K562 (cell line): ENCODE data around the gene STK32C. TPM values are rescaled to one million over a fixed set of nuclear protein-coding genes. Genes with fewer than 3 reads are reported as not detected.

ENCODE experiments used
- ATAC-seq: fragments of 200-7000 bp; cut with Tn5 transposase; 3 replicates; pipeline ENCODE4 v1.9.1; 2020; ENCODE audit warnings: moderate library complexity
- BruUV-seq: library from RNA; stranded (reverse); fragments of 400-500 nt; replicated peaks from 2 replicates; lab custom pipeline; 2021; lab: Mats Ljungman, UMichigan
- CTCF ChIA-PET: fragments of 300-600 bp; formaldehyde crosslinking; extraction: SDS; loops from one replicate; lab custom pipeline; 2021; ENCODE audit warnings: low intra/inter-chr PET ratio; lab: Yijun Ruan, JAX
- POLR2A ChIA-PET: fragments of 300-600, 350-650 bp; sonication (Branson Sonifier 250); formaldehyde crosslinking; extraction: SDS; loops from one replicate; lab custom pipeline; 2021; ENCODE audit warnings: antibody characterized with exemption, inconsistent platforms; lab: Yijun Ruan, JAX
- DNase-seq, 4 experiments: peaks; one replicate each; pipeline versions ENCODE4 v3.0.0 to v3.0.0-alpha.2; 2011 to 2018; ENCODE audit warnings: low spot score in 3 of 4, mixed read lengths in 3 of 4; ENCODE audit errors: extremely low read depth in 1 of 4
- FAIRE-seq: peaks from 2 replicates; lab custom pipeline; 2011; peaks lifted over from hg19 to GRCh38; lab: Jason Lieb, UNC
- H2AFZ ChIP-seq: 2 replicates; pipeline ENCODE4 v1.6.0; 2011; ENCODE audit warnings: low read depth, low read length, control low read depth, inconsistent platforms
- H3K27ac ChIP-seq: fragments of 200-600 bp; 3 replicates; pipeline ENCODE4 v1.8.0; 2011; ENCODE audit warnings: low read depth, mild to moderate bottlenecking, control low read depth, inconsistent platforms, low read length, moderate library complexity, mixed read lengths; ENCODE audit errors: extremely low read depth
- H3K27me3 ChIP-seq, 2 experiments: fragments of 300-600 bp in 1 of 2; 2 replicates in 1 of 2; 3 replicates in 1 of 2; pipeline versions ENCODE4 v1.6.0 to v1.8.0; 2011; ENCODE audit warnings: inconsistent platforms in 2 of 2, low read length in 2 of 2, mild to moderate bottlenecking in 1 of 2, mixed read lengths in 1 of 2, moderate library complexity in 1 of 2; ENCODE audit not compliant: control insufficient read depth in 2 of 2, insufficient read depth in 2 of 2
- H3K36me3 ChIP-seq: fragments of 300-600 bp; 3 replicates; pipeline ENCODE4 v1.8.0; 2011; ENCODE audit warnings: mild to moderate bottlenecking, low read length, inconsistent platforms; ENCODE audit not compliant: control insufficient read depth, insufficient read depth
- H3K4me1 ChIP-seq, 2 experiments: fragments of 200-600 bp in 1 of 2; replicated peaks in 1 of 2; 2 replicates in 1 of 2; 3 replicates in 1 of 2; pipeline versions ENCODE4 v1.5.1 to v1.8.0; 2011; ENCODE audit warnings: inconsistent platforms in 2 of 2, low read length in 2 of 2, mild to moderate bottlenecking in 1 of 2, mixed read lengths in 1 of 2, moderate library complexity in 1 of 2; ENCODE audit not compliant: control insufficient read depth in 2 of 2, insufficient read depth in 2 of 2
- H3K4me2 ChIP-seq: 2 replicates; pipeline ENCODE4 v1.6.1; 2011; ENCODE audit warnings: low read length, control low read depth, inconsistent platforms, mixed read lengths; ENCODE audit not compliant: insufficient read depth
- H3K4me3 ChIP-seq: fragments of 200-600 bp; sonication (generic), shearing (Covaris generic); 2 replicates; pipeline ENCODE4 v1.5.1; 2016; ENCODE audit warnings: control low read depth, inconsistent platforms
- H3K79me2 ChIP-seq: fragments of 200-600 bp; 3 replicates; pipeline ENCODE4 v1.8.0; 2011; ENCODE audit warnings: low read length, inconsistent platforms; ENCODE audit not compliant: control insufficient read depth, insufficient read depth
- H3K9ac ChIP-seq, 2 experiments: 2 replicates each; pipeline versions ENCODE4 v1.6.0 to v1.6.1; 2011; ENCODE audit warnings: low read depth in 2 of 2, low read length in 2 of 2, control low read depth in 1 of 2, inconsistent platforms in 1 of 2, mild to moderate bottlenecking in 1 of 2, mixed read lengths in 1 of 2; ENCODE audit not compliant: insufficient read depth in 1 of 2
- H3K9me1 ChIP-seq: one replicate; pipeline ENCODE4 v1.6.0; 2011; ENCODE audit warnings: inconsistent platforms, mild to moderate bottlenecking, low read length, moderate library complexity; ENCODE audit not compliant: control insufficient read depth, insufficient read depth
- H3K9me3 ChIP-seq: replicated peaks from 2 replicates; pipeline ENCODE4 v1.5.1; 2011; ENCODE audit warnings: low read depth, low read length, inconsistent platforms; ENCODE audit not compliant: control insufficient read depth, insufficient read depth
- H4K20me1 ChIP-seq: replicated peaks from 2 replicates; pipeline ENCODE4 v1.6.1; 2011; ENCODE audit warnings: low read length, inconsistent platforms, mixed read lengths; ENCODE audit not compliant: control insufficient read depth, insufficient read depth
- MBD2 ChIP-seq: sonication (generic); IDR thresholded peaks from 2 replicates; pipeline ENCODE4 v1.6.1; 2016; ENCODE audit warnings: low read depth, borderline replicate concordance
- NFIC ChIP-seq: fragments of 450-650 bp; IDR thresholded peaks from 2 replicates; pipeline ENCODE4 v1.6.1; 2017; ENCODE audit warnings: mild to moderate bottlenecking, inconsistent platforms
- PTBP1 ChIP-seq: fragments of 200-400 bp; formaldehyde crosslinking; IDR thresholded peaks from 2 replicates; pipeline ENCODE4 v1.6.1; 2017; ENCODE audit warnings: low read depth, low read length
- SMAD3 ChIP-seq: fragments of 450-650 bp; formaldehyde crosslinking; conservative IDR thresholded peaks from 2 replicates; pipeline ENCODE4 v1.4.0; 2020; ENCODE audit warnings: mild to moderate bottlenecking
- WGBS: fragments of 100-300 bp; shearing (Covaris generic); methylation state at CpG from one replicate; pipeline ENCODE4 v1.1.6; 2016; ENCODE audit warnings: low coverage, mixed read lengths; ENCODE audit not compliant: insufficient coverage; ENCODE audit errors: missing lambda C conversion rate; 5-methylcytosine and 5-hydroxymethylcytosine counted together
- in situ Hi-C: fragments of 300-500 bp; cut with MboI; formaldehyde crosslinking; loops from 4 replicates; pipeline ENCODE4 v1.15.0; 2018; ENCODE audit warnings: inconsistent platforms, mixed read lengths
- intact Hi-C: fragments of 100-400 bp; cut with micrococcal nuclease; formaldehyde crosslinking; loops from 2 replicates; pipeline ENCODE4 v1.14.2; 2022
- polyA plus RNA-seq, 8 experiments: library from polyadenylated mRNA; depleted of rRNA in 4 of 8; stranded (reverse) in 5 of 8; unstranded in 3 of 8; fragments of >200 nt; fragmentation: Nextera tagmentation in 2 of 8; fragmentation: Illumina TruSeq in 1 of 8; extraction: Ambion mirVana in 2 of 8; extraction: Trizol in 1 of 8; gene quantifications; 2 replicates each; pipeline versions ENCODE4 v1.2.1 to v1.2.3, GENCODE V29; 2011 to 2014; ENCODE audit warnings: inconsistent platforms in 1 of 8, missing spikeins in 1 of 8
- total RNA-seq, 7 experiments: library from RNA; depleted of rRNA in 6 of 7; stranded (reverse); fragments of >200 nt in 6 of 7; fragmentation: Illumina TruSeq in 2 of 7; extraction: Trizol in 2 of 7; gene quantifications; 2 replicates each; pipeline versions ENCODE4 v1.2.1 to v1.2.3, GENCODE V29; 2011 to 2021; ENCODE audit warnings: low replicate concordance in 1 of 7
- TF ChIP-seq, protein P1 (sequence below): sonication (generic); formaldehyde crosslinking; IDR thresholded peaks from 2 replicates; pipeline ENCODE4 v1.8.1; 2022; ENCODE audit warnings: missing genetic modification reagents
- TF ChIP-seq, protein P2 (sequence below): fragments of 250-450 bp; sonication (Bioruptor Pico); IDR thresholded peaks from 2 replicates; pipeline ENCODE4 v1.4.0; 2020
- TF ChIP-seq, protein P3 (sequence below): fragments of 250-450 bp; sonication (Bioruptor Pico); IDR thresholded peaks from 2 replicates; pipeline ENCODE4 v1.5.0; 2021; ENCODE audit warnings: mild to moderate bottlenecking, borderline replicate concordance

Gene STK32C
- total and polyA plus RNA-seq, 9 of the 15 experiments (the other 6 are each of a cell fraction or from before 2014, with no cell fraction given), result 1.5 to 20.9 (median 6.5) TPM

DNA sequence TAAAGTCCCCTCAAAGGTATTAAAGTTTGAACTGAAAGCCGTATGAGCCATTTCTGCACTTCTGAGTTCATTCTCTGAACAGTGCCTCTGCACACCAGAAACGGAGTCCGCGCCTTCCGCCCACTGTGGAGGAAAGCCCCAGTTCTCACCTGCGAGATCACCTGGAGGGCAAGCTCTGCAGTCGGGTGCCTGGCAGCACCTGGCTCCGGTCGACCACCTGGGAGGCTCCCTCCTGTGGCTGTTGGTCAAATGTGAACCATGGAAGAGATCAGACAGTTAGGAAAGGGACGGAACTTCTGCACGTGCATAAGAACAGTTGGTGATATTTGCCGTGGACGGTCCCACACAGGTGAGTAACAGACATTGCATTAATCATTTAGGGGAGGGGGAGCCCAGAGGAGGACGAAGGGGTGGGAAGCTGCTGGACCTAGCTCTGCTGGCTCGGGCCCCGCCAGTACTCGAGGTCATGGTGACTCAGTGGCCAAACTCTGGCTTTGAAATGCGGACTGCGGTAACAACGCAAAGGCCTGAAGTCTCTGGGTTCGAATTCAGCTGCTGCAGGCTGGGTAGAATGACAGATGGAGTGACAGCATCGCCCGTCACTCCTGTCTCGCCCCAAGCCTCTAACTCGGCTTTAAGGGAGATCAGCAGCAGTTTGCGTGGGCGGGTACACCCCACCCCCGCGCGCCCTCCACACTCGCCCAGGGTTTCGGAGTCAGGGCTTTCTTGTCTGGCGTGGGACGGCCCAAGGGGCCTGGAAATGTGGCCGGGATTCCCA is 122.7 kb downstream of the STK32C start (continued):
- no peak for TF ChIP-seq SMAD3
- TF ChIP-seq, protein P1, sequence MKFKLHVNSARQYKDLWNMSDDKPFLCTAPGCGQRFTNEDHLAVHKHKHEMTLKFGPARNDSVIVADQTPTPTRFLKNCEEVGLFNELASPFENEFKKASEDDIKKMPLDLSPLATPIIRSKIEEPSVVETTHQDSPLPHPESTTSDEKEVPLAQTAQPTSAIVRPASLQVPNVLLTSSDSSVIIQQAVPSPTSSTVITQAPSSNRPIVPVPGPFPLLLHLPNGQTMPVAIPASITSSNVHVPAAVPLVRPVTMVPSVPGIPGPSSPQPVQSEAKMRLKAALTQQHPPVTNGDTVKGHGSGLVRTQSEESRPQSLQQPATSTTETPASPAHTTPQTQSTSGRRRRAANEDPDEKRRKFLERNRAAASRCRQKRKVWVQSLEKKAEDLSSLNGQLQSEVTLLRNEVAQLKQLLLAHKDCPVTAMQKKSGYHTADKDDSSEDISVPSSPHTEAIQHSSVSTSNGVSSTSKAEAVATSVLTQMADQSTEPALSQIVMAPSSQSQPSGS (CRISPR knock-in tag), result no peak

DNA sequence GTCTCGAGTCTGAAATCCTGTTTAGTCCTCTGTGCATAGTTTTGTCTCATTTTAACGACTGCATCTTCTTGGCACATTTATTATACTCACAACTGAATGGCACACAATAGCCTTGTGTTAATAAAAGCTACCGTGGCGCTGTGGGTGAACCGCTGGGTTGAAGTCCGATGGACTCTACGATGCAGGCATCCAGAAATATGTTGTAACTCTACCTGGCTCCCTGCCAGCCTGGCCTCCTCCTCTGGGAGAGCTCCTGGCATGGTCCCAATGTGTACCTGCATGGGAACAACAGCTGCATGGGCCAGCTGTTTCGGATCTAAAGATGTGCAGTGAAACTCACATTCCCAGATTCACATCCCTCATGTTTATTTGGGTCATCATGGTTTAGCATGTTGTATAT is 124.7 kb downstream of the STK32C start:
- Histone ChIP-seq H3K4me2 (no peak overlapping the region), H3K79me2 (no peaks in the 10 kb centered on the region), H3K4me3 (no peak overlapping the region), H3K9ac (no peak overlapping the region), H3K4me1 (peaks cover 0 to 25% of the 10 kb centered on the region in 2 experiments; a peak in 2 of 5 replicates), H3K9me1 (no peaks in the 10 kb centered on the region), H4K20me1 (no peaks in the 10 kb centered on the region), H3K27me3 (peaks cover 2 to 20% of the 10 kb centered on the region in 2 experiments; a peak in 2 of 5 replicates), H3K36me3 (no peaks in the 10 kb centered on the region), H2AFZ (no peak overlapping the region), H3K27ac (no peak overlapping the region), H3K9me3 (no peaks in the 10 kb centered on the region)
- intact Hi-C loops, result no loop called here
- CTCF ChIA-PET, result no interaction called here
- BruUV-seq, result no TSS peak
- 2% methylated on average over 8 of the region's 8 CpGs for WGBS
- in situ Hi-C loops, result no loop called here
- DNase-seq, result no peak
- TF ChIP-seq NFIC, result peak; percentile 26; the same call in 1 of the 2 replicates
- no peak for TF ChIP-seq MBD2
- TF ChIP-seq PTBP1, result no peak
- TF ChIP-seq, protein P2, sequence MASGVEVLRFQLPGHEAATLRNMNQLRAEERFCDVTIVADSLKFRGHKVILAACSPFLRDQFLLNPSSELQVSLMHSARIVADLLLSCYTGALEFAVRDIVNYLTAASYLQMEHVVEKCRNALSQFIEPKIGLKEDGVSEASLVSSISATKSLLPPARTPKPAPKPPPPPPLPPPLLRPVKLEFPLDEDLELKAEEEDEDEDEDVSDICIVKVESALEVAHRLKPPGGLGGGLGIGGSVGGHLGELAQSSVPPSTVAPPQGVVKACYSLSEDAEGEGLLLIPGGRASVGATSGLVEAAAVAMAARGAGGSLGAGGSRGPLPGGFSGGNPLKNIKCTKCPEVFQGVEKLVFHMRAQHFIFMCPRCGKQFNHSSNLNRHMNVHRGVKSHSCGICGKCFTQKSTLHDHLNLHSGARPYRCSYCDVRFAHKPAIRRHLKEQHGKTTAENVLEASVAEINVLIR (CRISPR knock-in tag), result no peak
- TF ChIP-seq, protein P3, sequence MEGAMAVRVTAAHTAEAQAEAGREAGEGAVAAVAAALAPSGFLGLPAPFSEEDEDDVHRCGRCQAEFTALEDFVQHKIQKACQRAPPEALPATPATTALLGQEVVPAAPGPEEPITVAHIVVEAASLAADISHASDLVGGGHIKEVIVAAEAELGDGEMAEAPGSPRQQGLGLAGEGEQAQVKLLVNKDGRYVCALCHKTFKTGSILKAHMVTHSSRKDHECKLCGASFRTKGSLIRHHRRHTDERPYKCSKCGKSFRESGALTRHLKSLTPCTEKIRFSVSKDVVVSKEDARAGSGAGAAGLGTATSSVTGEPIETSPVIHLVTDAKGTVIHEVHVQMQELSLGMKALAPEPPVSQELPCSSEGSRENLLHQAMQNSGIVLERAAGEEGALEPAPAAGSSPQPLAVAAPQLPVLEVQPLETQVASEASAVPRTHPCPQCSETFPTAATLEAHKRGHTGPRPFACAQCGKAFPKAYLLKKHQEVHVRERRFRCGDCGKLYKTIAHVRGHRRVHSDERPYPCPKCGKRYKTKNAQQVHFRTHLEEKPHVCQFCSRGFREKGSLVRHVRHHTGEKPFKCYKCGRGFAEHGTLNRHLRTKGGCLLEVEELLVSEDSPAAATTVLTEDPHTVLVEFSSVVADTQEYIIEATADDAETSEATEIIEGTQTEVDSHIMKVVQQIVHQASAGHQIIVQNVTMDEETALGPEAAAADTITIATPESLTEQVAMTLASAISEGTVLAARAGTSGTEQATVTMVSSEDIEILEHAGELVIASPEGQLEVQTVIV (CRISPR knock-in tag), result no peak
- ATAC-seq, result no peak
- POLR2A ChIA-PET, result no interaction called here
- no peak for FAIRE-seq
